Measurements from ENCODE around the gene BTAF1. TPM values are rescaled to one million over a fixed set of nuclear protein-coding genes. Genes with fewer than 3 reads are reported as not detected.

The BTAF1 gene
- total and polyA plus RNA-seq, 12 donors = 7.8 to 55.5 (median 21.3) TPM

DNA sequence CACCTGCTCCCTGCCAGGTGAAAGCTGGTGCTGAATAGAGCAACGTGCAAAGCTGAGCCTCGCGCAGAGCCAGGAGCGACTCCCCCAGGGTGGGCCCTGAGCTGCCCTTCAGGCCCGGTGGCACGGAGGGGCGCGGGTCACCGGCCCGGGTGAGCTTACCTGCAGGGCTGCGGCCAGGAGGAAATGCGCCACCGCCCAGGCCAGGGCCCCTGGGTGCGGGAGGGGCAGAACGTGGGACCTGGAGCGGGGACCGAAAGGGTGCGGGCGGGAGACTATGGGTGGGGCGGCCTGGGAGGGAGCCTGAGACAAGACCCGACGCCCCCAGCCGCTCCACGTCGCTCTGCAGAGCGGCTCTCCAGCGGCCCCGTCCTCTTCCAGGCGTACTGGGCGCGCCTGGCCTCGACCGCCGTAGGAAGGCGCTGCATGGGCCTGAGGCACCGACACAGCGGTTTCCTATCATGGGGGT lies 122.1 kb downstream of the BTAF1 start:
- no peaks in the 10 kb centered on the region for H3K27me3 ChIP-seq
- 55 to 70% (median 57%) methylated on average over 3 to 37 of the region's 37 CpGs for WGBS, 4 donors
- no peak overlapping the region for H3K4me3 ChIP-seq
- no peaks in the 10 kb centered on the region for H3K9me3 ChIP-seq (replicated peaks in 1 of 3)
- H3K36me3 ChIP-seq (replicated peaks in 1 of 2) = no peaks in the 10 kb centered on the region
- no peaks in the 10 kb centered on the region for H3K4me1 ChIP-seq (replicated peaks in 1 of 2)
- DNase-seq = no peak
- no peak overlapping the region for H3K27ac ChIP-seq
- intact Hi-C loops (cut with DNase I) = no loop called here
- no peak for TF ChIP-seq POLR2A (IDR thresholded peaks at IDR 0.05)
- TF ChIP-seq, protein P1, sequence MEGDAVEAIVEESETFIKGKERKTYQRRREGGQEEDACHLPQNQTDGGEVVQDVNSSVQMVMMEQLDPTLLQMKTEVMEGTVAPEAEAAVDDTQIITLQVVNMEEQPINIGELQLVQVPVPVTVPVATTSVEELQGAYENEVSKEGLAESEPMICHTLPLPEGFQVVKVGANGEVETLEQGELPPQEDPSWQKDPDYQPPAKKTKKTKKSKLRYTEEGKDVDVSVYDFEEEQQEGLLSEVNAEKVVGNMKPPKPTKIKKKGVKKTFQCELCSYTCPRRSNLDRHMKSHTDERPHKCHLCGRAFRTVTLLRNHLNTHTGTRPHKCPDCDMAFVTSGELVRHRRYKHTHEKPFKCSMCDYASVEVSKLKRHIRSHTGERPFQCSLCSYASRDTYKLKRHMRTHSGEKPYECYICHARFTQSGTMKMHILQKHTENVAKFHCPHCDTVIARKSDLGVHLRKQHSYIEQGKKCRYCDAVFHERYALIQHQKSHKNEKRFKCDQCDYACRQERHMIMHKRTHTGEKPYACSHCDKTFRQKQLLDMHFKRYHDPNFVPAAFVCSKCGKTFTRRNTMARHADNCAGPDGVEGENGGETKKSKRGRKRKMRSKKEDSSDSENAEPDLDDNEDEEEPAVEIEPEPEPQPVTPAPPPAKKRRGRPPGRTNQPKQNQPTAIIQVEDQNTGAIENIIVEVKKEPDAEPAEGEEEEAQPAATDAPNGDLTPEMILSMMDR (IDR thresholded peaks at IDR 0.05) = no peak

DNA sequence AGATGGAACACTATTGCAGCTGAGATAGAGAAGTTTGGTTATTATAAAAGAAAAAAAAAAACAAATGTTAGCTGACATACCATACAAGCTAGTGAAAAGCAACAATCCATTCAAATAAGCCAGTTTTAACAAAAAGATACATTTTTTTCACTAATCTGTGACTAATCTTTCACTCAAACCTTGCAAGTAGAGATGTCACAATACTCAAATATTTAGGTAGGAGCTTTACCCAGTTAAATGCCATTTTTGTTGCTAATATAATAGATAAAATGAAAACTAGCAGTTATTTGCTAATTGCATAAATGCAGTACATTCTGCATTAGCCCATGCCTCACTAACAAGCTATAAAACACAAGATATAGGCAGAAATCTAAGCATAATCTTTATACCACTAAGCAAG lies 123.6 kb downstream of the BTAF1 start:
- H3K4me3 ChIP-seq = no peak overlapping the region
- H3K36me3 ChIP-seq (replicated peaks in 1 of 2) = peaks cover 0 to 5% of the 10 kb centered on the region in 2 donors
- no peaks in the 10 kb centered on the region for H3K4me1 ChIP-seq (replicated peaks in 1 of 2)
- no peaks in the 10 kb centered on the region for H3K9me3 ChIP-seq (replicated peaks in 1 of 3)
- no peaks in the 10 kb centered on the region for H3K27me3 ChIP-seq
- TF ChIP-seq, protein P1 (IDR thresholded peaks at IDR 0.05) = no peak
- no peak for TF ChIP-seq POLR2A (IDR thresholded peaks at IDR 0.05)
- intact Hi-C loops (cut with DNase I) = no loop called here
- DNase-seq = no peak
- H3K27ac ChIP-seq = no peak overlapping the region

- no peaks in the 10 kb centered on the region for H3K27me3 ChIP-seq
- no peak overlapping the region for H3K4me3 ChIP-seq
- no peaks in the 10 kb centered on the region for H3K4me1 ChIP-seq (replicated peaks in 1 of 2)
- H3K9me3 ChIP-seq (replicated peaks in 1 of 3) = no peaks in the 10 kb centered on the region
- DNase-seq = no peak
- no peak overlapping the region for H3K27ac ChIP-seq
- WGBS, 4 donors = 87 to 93% (median 92%) methylated on average over 18 of the region's 18 CpGs
- TF ChIP-seq POLR2A (IDR thresholded peaks at IDR 0.05) = no peak
- TF ChIP-seq, protein P1 (IDR thresholded peaks at IDR 0.05) = no peak
- H3K36me3 ChIP-seq (replicated peaks in 1 of 2) = peaks cover 0 to 15% of the 10 kb centered on the region in 2 donors
- intact Hi-C loops (cut with DNase I) = no loop called here
Measured at GRCh38 chr10:92052088-92052487, 128.5 kb downstream of the BTAF1 start.

GRCh38 chr10:92052741-92053140 lies 129.2 kb downstream of the BTAF1 start:
- TF ChIP-seq, protein P1 (IDR thresholded peaks at IDR 0.05) = no peak
- TF ChIP-seq POLR2A (IDR thresholded peaks at IDR 0.05) = no peak
- no peaks in the 10 kb centered on the region for H3K9me3 ChIP-seq (replicated peaks in 1 of 3)
- H3K27ac ChIP-seq = no peak overlapping the region
- no peak overlapping the region for H3K4me3 ChIP-seq
- 82 to 90% (median 88%) methylated on average over 5 of the region's 5 CpGs for WGBS, 4 donors
- DNase-seq = no peak
- H3K27me3 ChIP-seq = no peaks in the 10 kb centered on the region
- intact Hi-C loops (cut with DNase I) = no loop called here
- no peaks in the 10 kb centered on the region for H3K4me1 ChIP-seq (replicated peaks in 1 of 2)
- H3K36me3 ChIP-seq (replicated peaks in 1 of 2) = peaks cover 0 to 15% of the 10 kb centered on the region in 2 donors
